GM21447 (cell line): ENCODE results near the gene ZFP36.
"Not testable (repeated sequence)": the region's sequence is repeated elsewhere in the genome, so short reads cannot be mapped to it uniquely, and the experiment has no call there.

ENCODE experiments used
- ATAC-seq: cut with Tn5 transposase; IDR thresholded peaks from one replicate; pipeline ENCODE4 v1.9.1; 2021; ENCODE audit not compliant: unreplicated experiment

Gene ZFP36

DNA sequence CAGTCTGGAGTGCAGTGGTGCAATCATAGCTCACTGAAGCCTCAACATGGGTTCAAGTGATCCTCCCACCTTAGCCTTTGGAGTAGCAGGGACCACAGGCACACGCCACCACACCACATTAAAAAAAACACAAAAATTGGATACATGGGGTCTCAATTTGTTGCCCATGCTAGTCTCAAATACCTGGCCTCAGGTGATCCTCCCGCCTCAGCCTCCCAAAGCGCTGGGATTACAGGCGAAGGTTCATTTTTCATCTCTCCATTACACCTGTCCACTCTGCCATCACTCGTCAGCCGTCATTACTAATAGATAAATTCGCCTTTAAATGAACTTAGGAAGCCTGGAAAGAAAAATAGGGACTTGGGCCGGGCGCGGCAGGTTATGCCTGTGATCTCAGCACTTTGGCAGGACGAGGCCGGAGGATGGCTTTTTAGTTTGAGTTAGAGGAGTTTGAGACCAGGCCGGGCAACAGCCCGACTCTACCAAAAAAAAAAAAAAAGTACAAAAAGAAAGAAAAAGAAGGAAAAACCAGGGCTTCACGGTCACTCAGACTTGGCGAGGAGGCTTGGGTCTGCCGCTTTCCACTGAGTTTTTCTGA lies 38.0 kb downstream of the ZFP36 start:
- no peak for ATAC-seq

DNA sequence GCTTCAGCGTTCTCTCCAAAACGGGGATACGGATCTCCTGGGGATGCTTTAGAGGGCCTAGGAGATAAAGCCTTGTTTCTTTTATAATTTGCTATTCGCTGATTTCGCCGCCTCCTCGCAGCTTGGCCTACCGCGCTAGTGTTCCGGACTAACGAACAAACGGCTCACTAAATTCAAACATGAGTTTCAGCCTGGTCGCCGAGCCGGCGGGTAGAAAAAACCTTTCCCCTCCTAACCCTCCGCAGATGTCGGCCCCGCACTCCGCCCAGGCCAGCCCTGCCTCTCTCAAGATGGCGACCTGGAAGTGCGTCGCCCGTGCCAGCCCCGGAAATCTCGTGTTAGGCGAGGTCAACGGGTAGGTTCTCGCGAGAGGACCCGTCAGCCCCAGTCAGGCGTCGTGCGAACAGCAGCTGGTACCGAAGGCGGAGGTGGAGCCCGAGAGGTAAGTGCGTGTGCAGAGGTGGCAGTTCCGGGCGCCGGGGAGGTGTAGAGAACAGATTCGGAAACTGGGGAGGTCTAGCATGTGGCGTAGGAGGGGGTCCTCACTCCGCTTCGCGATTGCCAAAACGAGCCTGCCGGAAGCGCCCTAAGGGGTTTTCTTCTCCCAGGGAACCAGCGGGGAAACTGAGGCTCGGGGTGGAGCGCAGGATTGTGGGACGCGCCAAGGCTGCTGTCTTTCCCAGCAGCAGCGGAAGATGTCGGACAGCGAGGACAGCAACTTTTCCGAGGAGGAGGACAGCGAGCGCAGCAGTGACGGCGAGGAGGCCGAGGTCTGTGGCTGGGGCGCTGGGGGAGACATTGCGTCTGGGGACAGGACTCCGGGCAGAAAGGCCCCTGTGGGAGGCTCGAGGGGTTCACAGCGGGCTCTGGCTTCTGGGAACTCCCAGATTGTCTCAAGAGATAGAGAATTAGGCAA lies 38.8 kb downstream of the ZFP36 start, which contains the start of gene SUPT5H:
SUPT5H (plus strand) TSS at position 387 of the 916 bp plus-strand sequence; CDS start at position 696, 309 bp downstream.
- ATAC-seq, result peak; percentile 74

DNA sequence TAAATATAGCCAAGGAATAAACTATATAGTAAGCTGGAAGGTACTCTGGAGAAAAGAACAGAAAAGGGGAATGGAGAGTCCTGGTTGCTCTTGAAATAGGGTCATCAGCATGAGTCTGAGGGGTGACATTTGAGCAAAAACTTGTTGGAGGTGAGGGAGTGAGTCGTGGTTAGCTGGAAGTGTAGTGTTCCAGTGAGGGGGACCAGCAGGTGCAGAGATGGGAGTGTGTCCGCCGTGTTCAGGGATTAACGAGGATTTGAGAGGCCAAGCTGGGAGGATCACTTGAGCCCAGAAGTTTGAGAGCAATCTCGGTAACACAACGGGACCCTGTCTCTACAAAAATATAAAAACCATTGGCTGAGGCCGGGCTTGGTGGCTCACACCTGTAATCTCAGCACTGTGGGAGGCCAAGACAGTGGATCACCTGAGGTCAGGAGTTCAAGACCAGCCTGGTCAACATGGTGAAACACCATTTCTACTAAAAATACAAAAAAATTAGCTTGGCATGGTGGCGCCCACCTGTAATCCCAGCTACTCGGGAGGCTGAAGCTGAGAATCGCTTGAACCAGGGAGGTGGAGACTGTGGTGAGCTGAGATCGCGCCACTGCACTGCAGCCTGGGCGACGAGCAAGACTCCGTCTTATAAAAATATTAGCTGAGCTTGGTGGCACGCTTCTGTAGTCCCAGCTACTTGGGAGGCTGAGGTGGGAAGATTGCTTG lies 39.9 kb downstream of the ZFP36 start:
- no peak for ATAC-seq

GRCh38 chr19:39448271-39448670 lies 41.6 kb downstream of the ZFP36 start:
- ATAC-seq, result peak; percentile 49

GRCh38 chr19:39449116-39449797 lies 42.6 kb downstream of the ZFP36 start:
- ATAC-seq, result no peak

DNA sequence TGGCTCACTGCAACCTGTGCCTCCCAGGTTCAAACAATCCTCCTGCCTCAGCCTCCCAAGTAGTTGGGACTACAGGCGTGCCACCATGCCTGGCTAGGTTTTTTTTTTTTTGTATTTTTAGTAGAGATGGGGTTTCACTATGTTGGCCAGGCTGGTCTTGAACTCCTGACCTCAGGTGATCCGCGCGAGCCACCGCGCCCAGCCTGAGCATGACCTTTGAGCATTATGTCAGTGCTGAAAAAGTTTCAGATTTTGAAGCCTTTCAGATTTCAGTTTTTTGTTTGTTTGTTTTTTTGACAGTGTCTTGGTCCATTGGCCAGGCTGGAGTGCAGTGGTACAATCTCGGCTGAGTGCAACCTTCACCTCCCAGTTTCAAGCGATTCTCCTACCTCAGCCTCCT lies 44.6 kb downstream of the ZFP36 start:
- not testable (repeated sequence) for ATAC-seq
